Measurements from ENCODE around the gene RAB22A. TPM values are rescaled to one million over a fixed set of nuclear protein-coding genes. Genes with fewer than 3 reads are reported as not detected.
"Not testable (repeated sequence)": the region's sequence is repeated elsewhere in the genome, so short reads cannot be mapped to it uniquely, and the experiment has no call there.

Gene RAB22A
- total RNA-seq, 1 donor from 2014 or later: 9.5 TPM

DNA sequence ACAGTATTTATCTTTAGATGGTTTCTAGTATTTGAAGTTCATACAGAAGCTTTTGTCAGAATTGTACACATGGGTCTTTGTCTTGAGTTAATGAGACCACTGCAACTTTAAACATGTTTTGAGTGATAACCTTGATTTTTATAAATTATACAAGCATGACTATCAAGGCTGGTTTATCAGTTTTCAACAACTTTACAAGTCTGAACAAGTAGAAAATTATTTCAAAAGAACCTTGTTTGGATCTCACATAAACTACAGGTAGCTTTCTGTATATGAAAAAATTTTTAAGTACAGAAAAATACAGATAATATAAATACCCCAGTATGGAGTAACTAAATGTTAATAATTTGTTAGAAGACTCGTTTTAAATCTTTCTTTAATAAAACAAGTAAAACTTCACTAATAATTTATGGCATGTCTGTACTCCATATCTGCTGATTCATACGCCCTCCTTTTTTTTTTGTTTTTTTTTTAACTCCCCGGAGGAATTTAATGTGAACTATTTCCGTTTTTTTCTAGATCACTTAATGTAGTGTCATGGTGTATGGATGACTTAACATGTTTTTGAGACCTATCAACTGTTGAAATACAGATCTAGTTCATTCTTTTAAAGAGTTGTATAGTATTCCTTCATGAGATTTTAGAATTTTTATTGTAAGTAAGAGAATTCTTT lies 97.8 kb downstream of the RAB22A start:
- H3K27me3 Mint-ChIP-seq (ENCODE audit: unreplicated experiment): no peaks in the 10 kb centered on the region
- H3K9me3 Mint-ChIP-seq (ENCODE audit: unreplicated experiment): no peaks in the 10 kb centered on the region
- TF ChIP-seq, protein P1, sequence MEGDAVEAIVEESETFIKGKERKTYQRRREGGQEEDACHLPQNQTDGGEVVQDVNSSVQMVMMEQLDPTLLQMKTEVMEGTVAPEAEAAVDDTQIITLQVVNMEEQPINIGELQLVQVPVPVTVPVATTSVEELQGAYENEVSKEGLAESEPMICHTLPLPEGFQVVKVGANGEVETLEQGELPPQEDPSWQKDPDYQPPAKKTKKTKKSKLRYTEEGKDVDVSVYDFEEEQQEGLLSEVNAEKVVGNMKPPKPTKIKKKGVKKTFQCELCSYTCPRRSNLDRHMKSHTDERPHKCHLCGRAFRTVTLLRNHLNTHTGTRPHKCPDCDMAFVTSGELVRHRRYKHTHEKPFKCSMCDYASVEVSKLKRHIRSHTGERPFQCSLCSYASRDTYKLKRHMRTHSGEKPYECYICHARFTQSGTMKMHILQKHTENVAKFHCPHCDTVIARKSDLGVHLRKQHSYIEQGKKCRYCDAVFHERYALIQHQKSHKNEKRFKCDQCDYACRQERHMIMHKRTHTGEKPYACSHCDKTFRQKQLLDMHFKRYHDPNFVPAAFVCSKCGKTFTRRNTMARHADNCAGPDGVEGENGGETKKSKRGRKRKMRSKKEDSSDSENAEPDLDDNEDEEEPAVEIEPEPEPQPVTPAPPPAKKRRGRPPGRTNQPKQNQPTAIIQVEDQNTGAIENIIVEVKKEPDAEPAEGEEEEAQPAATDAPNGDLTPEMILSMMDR (IDR thresholded peaks at IDR 0.05; ENCODE audit: partially characterized antibody, unreplicated experiment): no peak
- H3K36me3 Mint-ChIP-seq (ENCODE audit: unreplicated experiment): no peaks in the 10 kb centered on the region
- peaks cover 4% of the 10 kb centered on the region for H3K4me1 Mint-ChIP-seq (ENCODE audit: low read depth, unreplicated experiment)
- H3K4me3 Mint-ChIP-seq (ENCODE audit: unreplicated experiment): no peak overlapping the region
- DNase-seq: no peak
- H3K27ac Mint-ChIP-seq (ENCODE audit: unreplicated experiment): no peak overlapping the region

DNA sequence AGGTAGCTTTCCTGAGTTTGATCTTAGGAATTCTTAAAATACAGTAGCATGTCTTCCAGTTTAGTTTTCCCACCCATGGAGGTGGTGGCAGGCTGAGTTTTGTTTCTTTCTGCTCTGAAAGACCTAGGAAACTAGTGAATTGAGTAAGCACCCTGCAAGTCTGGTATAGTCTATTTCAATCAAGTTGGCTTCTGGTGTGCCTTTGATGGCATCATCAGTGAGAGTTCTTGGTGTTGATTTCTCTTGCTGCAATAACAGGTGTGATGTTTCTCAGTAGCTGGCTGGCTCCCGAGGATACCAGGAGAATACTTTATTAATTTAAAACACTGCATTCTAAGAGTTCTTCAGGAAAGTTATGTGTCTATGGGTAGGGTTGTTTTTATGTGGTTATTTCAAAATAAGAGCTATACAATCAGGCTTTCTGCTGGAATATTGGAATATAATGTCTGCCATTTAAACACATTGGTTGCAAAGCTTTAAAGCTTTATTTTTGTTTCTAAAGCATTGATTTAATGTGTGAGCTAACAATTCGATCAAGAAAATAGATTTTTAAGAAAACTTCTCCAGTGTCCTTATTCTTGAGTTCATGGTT lies 98.5 kb downstream of the RAB22A start:
- Mint-ChIP-seq H3K9me3 (ENCODE audit: unreplicated experiment) (no peaks in the 10 kb centered on the region), H3K36me3 (ENCODE audit: unreplicated experiment) (no peaks in the 10 kb centered on the region), H3K4me3 (ENCODE audit: unreplicated experiment) (no peak overlapping the region), H3K27me3 (ENCODE audit: unreplicated experiment) (no peaks in the 10 kb centered on the region), H3K27ac (ENCODE audit: unreplicated experiment) (no peak overlapping the region), H3K4me1 (ENCODE audit: low read depth, unreplicated experiment) (peaks cover 4% of the 10 kb centered on the region)
- no peak for DNase-seq
- TF ChIP-seq, protein P1 (IDR thresholded peaks at IDR 0.05; ENCODE audit: partially characterized antibody, unreplicated experiment): no peak

DNA sequence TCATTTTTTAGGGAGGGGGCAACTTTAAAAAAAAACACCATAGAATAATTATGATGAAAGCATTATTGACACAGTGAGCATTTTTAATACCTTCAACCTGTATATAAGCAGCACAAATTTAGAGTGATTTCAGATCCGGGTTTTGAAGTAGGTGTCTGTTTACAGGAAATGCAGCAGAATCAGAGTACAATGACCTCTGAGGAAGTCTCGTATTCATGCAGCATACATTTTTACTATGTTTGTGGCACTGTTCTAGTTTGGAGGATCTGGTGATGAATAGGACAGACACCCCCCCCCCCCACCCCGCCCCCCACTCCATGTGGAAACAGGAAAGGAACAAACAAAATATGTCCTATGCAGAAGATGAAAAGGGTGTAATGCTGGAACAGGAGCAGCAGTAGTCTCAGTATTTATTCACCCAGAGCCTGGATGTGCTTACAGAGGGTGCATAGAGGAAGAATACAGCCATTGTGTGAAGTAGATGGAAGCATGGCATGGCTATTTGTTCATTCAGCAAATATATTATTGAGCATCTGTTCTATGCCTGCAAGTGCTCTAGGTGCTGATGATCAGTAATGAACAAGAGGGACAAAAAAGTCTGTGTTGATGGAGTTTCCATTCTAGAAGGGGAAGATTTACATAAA lies 99.2 kb downstream of the RAB22A start:
- H3K27ac Mint-ChIP-seq (ENCODE audit: unreplicated experiment): peak overlapping the region; percentile 31
- no peaks in the 10 kb centered on the region for H3K9me3 Mint-ChIP-seq (ENCODE audit: unreplicated experiment)
- H3K4me1 Mint-ChIP-seq (ENCODE audit: low read depth, unreplicated experiment): peaks cover 4% of the 10 kb centered on the region
- TF ChIP-seq, protein P1 (IDR thresholded peaks at IDR 0.05; ENCODE audit: partially characterized antibody, unreplicated experiment): no peak
- H3K36me3 Mint-ChIP-seq (ENCODE audit: unreplicated experiment): no peaks in the 10 kb centered on the region
- no peaks in the 10 kb centered on the region for H3K27me3 Mint-ChIP-seq (ENCODE audit: unreplicated experiment)
- DNase-seq: no peak
- H3K4me3 Mint-ChIP-seq (ENCODE audit: unreplicated experiment): no peak overlapping the region

DNA sequence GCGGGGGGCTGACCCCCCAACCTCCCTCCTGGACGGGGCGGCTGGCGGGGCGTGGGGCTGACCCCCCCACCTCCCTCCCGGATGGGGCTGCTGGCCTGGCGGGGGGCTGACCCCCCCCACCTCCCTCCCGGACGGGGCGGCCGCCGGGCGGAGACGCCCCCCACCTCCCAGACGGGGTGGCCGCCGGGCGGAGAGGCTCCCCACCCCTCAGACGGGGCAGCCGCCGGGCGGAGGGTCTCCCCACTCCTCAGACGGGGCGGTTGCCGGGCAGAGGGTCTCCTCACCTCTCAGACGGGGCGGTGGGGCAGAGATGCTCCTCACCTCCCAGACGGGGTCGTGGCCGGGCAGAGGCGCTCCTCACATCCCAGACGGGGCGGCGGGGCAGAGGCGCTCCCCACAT lies 104.7 kb downstream of the RAB22A start:
- not testable (repeated sequence) for H3K36me3 Mint-ChIP-seq (ENCODE audit: unreplicated experiment)

DNA sequence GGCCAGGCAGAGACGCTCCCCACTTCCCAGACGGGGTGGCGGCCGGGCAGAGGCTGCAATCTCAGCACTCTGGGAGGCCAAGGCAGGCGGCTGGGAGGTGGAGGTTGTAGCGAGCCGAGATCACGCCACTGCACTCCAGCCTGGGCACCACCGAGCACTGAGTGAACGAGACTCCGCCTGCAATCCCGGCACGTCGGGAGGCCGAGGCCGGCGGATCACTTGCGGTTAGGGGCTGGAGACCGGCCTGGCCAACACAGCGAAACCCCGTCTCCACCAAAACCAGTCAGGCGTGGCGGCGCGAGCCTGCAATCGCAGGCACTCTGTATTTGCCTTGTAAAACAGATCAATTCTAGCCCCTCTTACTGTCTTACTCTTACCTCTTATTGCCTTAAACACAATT lies 105.3 kb downstream of the RAB22A start:
- not testable (repeated sequence) for H3K27me3 Mint-ChIP-seq (ENCODE audit: unreplicated experiment); DNase-seq; H3K9me3 Mint-ChIP-seq (ENCODE audit: unreplicated experiment); H3K4me1 Mint-ChIP-seq (ENCODE audit: low read depth, unreplicated experiment); H3K36me3 Mint-ChIP-seq (ENCODE audit: unreplicated experiment)
- H3K4me3 Mint-ChIP-seq (ENCODE audit: unreplicated experiment): peak overlapping the region; percentile 30
- peak overlapping the region; percentile 68 for H3K27ac Mint-ChIP-seq (ENCODE audit: unreplicated experiment)

More for the DNA sequence above, 104.7 kb downstream of the RAB22A start:
- not testable (repeated sequence) for H3K27ac Mint-ChIP-seq (ENCODE audit: unreplicated experiment); H3K27me3 Mint-ChIP-seq (ENCODE audit: unreplicated experiment); H3K4me1 Mint-ChIP-seq (ENCODE audit: low read depth, unreplicated experiment); H3K9me3 Mint-ChIP-seq (ENCODE audit: unreplicated experiment); DNase-seq; H3K4me3 Mint-ChIP-seq (ENCODE audit: unreplicated experiment)

DNA sequence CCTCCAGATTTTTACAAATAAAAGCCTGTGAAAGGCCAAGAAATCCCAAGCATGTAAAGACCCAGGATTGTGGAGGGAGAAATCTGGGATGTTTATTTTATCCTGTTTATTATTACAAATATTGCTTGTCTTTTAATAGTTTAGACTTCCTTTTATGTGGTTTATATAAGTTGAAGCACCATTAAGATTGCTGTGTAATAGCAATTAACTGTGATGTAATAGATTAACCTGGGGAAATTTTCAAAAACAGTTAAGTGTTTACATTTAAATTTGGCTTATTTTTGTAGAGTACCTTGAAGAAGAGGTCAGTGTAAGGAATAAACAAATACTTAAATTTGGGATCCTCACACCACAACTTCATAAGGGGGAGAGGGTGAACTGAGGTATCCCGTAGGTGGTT lies 106.5 kb downstream of the RAB22A start:
- H3K9me3 Mint-ChIP-seq (ENCODE audit: unreplicated experiment): peaks cover 5% of the 10 kb centered on the region
- peaks cover 2% of the 10 kb centered on the region for H3K27me3 Mint-ChIP-seq (ENCODE audit: unreplicated experiment)
- H3K4me3 Mint-ChIP-seq (ENCODE audit: unreplicated experiment): no peak overlapping the region
- H3K27ac Mint-ChIP-seq (ENCODE audit: unreplicated experiment): no peak overlapping the region
- no peaks in the 10 kb centered on the region for H3K4me1 Mint-ChIP-seq (ENCODE audit: low read depth, unreplicated experiment)
- no peak for DNase-seq
- peaks cover 5% of the 10 kb centered on the region for H3K36me3 Mint-ChIP-seq (ENCODE audit: unreplicated experiment)
- TF ChIP-seq, protein P1 (IDR thresholded peaks at IDR 0.05; ENCODE audit: partially characterized antibody, unreplicated experiment): no peak

Measured in glutamatergic neuron (in vitro differentiated cells).